Medulla oblongata (tissue), 1 donor: Measurements from ENCODE around the gene KIF5C.
A peak's percentile ranks its signal among the peaks of the same experiment; 100 is the strongest.

Experiments
- DNase-seq: peaks from one replicate; pipeline ENCODE4 v3.0.0-alpha.2; 2015; ENCODE audit errors: extremely low spot score

The KIF5C gene

GRCh38 chr2:148924514-148925178, 49.6 kb downstream of the KIF5C start:
- no peak for DNase-seq

- DNase-seq, result peak; percentile 90
Observed at GRCh38 chr2:148926291-148926961, 51.4 kb downstream of the KIF5C start.

GRCh38 chr2:148926981-148927401, 52.0 kb downstream of the KIF5C start:
- DNase-seq, result no peak

- DNase-seq, result no peak
Observed at GRCh38 chr2:148928395-148928794, 53.4 kb downstream of the KIF5C start.

DNA sequence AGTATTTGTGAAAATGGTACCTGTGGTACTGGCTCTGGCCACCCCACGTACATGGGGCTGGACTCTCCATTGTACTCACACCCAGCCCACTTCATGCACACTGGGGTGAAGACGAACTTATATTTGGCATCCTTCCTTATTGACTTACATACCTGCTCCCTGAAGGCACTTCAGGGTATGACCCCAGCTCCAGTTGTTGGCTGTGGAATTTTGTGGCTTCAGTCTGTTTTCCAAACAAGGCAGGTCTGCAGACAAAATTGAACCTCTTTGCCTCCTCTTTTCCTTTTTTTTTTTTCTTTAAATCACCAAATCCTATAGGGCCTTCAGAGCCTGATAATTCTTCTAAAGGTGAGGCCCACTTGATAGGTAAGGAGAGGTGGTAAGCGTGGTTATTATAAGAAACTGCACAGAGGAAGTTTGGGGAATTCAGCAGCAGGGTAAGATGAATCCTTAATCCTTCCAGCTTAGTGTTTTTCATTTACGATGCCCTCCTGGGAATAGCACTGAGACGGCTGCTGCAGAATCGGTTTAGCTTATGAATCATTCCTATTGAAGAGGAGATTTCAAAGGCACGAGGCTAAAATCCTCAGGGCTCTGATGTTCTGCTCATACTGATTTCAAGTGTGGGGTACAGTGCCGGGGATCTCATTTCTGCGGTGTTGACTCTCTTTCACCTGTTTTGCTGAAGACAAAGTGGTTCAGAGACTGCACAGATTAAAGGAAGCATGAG, 55.2 kb downstream of the KIF5C start:
- DNase-seq, result no peak

DNA sequence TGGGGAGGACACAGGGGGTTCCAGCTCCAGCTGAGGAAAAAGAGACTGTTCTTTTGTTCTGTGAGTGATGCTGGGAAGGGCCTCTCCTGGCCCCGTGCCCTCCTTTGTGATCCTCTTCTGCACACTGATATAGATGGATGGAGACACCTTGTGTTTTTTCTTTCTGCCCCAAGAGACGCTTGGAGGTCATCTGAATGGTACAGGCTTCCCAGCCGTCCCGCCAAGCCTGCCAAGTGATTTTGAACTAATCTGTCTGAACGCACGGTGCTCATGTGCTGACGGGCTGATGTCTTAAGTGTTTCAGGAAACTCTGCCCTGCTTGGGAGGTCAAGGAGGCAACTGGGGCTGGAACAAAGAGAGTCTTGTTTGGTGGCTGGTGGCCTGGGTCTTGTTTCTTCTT, 57.5 kb downstream of the KIF5C start:
- peak; percentile 42 for DNase-seq

- no peak for DNase-seq
Observed at GRCh38 chr2:148933456-148933855, 58.4 kb downstream of the KIF5C start.

GRCh38 chr2:148935791-148936190, 60.8 kb downstream of the KIF5C start:
- no peak for DNase-seq

DNA sequence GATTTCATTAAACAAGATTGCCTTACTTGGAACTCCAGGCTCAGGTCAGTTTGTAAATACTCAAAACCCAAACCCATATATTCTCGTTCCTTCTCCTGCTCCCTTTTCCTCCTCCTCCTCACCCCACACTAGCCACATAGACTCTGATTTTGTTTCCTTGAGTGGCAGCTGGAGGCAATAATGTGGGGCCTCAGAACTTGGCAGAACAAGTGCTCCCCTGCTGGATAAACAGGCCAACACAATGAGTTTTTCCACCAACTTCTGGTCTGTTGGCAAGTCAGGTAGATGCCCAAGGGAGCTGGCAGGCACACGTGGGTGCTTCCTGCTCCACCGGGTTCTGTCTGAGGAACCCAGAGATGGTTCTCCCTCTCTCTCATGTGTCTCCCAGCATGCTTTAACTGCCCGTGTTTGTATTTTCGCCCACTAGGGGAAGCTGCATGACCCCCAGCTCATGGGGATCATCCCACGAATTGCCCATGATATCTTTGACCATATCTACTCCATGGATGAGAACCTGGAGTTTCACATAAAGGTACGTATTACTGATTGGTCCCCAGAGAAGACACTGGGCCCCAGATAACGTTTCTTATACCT, 61.9 kb downstream of the KIF5C start:
- peak; percentile 46 for DNase-seq

DNA sequence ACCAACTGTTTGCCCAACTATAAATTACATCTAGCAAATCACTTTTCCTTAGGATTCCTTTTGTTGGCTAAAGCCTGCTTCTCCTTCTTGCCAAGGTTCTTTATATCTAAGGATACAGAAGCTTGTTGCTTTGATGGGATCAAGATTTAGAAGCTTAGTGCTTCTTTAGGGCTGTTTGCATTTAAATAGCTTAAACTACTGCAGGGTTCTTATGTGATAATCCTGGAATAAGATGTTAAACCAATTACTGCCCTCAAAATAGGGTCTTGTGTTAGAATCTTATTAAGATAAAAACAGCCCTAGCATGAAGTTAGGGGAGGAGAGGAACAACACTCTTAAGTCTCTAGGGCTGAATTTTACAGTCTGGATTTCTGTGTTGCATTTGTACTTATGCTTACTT, 64.2 kb downstream of the KIF5C start:
- no peak for DNase-seq

GRCh38 chr2:148943097-148943496, 68.1 kb downstream of the KIF5C start:
- DNase-seq, result no peak

DNA sequence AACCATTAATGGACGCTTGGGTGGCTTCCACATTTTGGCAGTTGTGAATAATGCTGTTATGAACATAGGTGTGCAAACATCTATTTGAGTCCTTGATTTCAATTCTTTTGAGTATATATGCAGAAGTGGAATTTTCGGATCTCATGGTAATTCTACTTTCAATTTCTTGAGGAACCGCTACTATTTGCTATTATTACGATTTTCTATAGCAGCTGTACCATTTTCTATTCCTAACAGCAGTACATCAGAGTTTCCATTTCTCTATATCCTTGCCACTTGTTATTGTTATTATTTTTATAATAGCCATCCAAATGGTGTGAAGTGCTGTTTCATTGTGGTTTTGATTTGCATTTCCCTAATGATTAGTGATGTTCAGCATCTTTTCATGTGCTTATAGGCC, 69.5 kb downstream of the KIF5C start:
- no peak for DNase-seq

DNA sequence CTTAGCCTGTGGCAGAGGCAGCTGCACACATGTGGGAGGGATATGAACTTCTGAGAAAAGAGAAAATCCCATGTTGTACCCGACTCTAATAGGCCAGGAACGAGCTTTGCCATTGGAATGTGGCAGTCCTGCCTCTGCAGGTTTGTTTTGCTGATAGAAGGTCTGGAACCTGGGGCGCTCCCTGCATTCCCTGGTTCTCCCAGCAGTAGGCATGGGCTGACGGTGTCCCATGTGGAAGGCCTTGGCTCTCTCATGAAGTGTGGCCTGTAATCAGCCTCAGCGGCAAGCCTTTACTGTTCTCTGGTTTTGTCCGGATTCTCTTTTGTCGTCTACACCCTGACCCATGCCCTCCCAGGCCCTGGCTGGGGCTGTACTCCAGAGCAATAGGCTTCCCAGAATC, 72.3 kb downstream of the KIF5C start:
- no peak for DNase-seq

DNA sequence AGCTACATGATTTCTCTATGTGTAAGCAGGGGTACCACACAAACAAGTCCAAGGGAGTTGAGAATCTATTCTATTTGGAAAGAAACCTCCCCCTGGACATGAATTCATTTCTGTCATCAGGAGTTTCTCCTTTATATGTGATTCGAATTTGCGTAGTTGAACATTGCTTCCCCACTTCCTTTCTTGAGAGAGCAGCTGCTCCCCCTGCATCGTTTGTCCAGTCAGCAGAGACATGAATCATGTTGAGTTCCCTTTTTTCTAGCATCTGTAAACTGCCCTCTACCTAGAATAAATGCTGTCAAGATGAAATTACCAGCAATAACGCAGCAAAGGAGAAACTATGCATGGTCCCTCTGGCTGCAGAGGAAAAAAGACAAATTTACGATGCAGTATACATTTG, 73.8 kb downstream of the KIF5C start:
- DNase-seq, result no peak

GRCh38 chr2:148949348-148949747, 74.3 kb downstream of the KIF5C start:
- DNase-seq, result no peak

DNA sequence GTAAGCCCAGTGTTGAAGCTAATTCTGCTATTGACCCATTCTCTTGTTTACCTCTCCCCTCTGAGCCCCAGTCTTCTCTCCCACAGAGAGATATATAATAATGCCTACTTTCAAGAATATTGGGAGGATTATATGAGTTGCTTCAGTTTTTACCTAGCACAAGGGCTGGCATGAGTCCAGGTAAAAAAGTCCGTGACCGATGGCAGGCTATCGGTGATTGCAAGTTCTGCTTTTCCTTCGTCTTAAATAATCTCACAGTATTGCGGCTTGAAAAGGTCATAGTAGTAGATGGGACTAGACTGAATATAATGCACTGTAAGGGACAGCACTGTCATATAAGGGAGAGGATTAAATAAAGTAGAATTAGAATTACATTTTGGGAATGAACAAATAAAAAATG, 77.6 kb downstream of the KIF5C start:
- no peak for DNase-seq

DNA sequence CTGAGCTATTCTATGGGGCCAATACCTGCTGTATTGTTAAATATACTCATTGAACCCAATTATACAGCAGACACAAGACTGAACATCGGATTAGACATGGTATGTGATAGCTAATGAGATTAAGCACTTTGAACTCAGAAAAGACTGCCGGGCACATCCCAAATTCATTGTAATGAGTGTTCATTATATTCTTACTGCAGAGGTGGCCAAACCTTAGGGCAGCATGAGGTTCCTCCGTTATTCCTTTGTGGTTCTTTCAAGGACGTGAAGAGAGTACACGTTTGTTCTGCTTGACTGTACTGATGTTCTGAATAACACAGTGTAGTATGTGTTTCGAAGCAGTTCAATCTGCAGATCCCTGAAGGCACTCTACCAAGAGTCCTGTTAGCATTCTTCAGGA, 78.4 kb downstream of the KIF5C start:
- no peak for DNase-seq

GRCh38 chr2:148954536-148954935, 79.5 kb downstream of the KIF5C start:
- DNase-seq, result no peak

DNA sequence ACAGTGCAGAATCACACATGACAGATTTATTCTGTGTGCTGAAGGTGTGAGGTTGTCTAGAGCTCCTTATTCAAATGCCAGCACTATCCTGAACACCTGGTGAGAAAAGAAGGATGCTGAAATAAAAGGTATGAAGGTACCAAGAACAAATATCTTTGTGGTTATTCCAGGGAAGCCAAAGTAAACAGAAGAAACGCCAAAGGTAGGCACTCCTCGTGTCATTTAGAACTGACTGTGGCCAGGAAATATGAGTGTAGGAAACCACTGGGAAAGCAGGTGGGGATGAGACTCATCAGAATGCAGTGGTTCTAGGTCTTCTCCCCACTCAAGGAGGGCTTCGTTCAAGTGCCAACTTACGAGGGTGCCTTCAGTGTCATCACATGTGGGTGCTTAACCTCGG, 80.8 kb downstream of the KIF5C start:
- DNase-seq, result no peak

DNA sequence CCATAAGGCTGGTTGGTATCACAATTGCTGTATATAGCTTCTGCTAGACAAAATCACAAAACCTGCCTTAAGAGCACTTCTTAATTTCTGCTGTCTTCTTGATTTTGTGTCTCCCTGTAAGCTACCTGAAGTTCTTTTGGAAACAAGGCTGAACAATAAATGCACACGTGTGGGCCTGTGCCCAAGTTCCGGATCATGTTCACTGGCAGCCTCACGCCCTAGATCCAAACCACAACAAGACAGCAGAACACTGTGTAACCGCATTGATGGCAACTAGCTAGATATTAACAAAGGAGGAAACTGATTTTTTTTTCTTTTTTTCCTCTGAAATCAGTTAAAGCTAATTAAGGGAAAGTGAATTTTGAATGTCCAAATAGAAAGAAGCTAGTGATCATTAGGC, 82.0 kb downstream of the KIF5C start:
- DNase-seq, result peak; percentile 21

DNA sequence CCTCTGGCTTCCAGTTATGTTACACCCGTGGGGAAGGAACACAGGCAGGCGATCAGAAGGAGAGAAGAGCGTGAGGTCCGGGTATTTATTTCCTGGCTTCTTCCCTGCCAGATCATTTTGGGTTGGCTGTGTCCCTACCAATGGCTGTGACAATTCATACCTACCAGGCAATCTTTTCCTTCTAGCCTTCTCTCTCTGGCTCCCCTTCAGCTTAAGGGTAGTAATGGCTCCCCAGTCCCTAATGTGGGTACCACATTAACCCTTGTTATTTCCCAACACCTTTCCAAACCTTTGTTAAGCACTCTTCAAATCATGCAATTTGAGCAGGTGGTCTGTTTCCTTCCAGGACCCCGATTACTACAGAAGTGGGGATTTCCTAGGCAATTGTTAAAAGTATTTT, 84.7 kb downstream of the KIF5C start:
- no peak for DNase-seq

GRCh38 chr2:148960483-148960882, 85.5 kb downstream of the KIF5C start:
- DNase-seq, result no peak

GRCh38 chr2:148963461-148963860, 88.4 kb downstream of the KIF5C start:
- no peak for DNase-seq
